ENCODE measurements around the gene HLTF.
A peak's percentile ranks its signal among the peaks of the same experiment; 100 is the strongest.
"Not testable (repeated sequence)": the region's sequence is repeated elsewhere in the genome, so short reads cannot be mapped to it uniquely, and the experiment has no call there.

HLTF gene

DNA sequence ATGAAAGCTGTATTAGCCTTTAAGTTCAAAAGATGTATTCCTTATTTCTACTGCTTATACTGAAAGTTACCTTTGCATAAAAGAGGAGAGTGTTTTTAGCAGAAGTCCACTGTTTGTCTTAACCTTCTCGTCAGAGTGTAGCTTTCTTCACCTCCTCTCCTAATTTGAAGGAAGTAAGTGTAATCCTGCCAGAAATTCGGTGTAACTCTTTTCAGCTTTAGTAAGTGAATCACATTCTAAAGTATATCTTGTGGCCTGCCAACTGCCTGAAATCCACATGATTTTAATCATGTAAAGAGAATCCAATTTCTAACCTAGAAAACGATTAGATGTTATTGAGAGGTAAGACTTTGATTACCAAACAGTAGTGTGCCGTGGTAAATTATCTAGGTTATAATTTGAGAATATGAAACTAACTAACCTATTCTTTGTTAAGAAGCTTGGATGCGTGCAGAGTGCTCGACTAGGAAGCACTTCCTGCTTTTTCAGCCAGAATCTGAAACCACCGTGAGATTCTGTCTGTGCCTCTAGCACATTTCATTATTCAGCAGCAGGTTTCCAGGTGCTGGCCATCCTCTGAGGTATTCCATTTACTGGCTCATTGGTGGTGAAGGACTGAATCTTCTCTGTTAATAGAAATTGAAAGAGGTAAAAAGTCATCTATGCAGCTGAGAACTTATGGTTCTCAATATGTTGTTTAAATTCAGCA, 87.5 kb downstream of the HLTF start:
- Histone ChIP-seq H3K27ac (no peak overlapping the region), H3K9ac (no peak overlapping the region), H3K4me3 (no peak overlapping the region), H3K4me1 (peaks cover 8% of the 10 kb centered on the region), H3K9me3 (no peaks in the 10 kb centered on the region), H3K4me2 (no peak overlapping the region), H4K20me1 (peaks cover 9% of the 10 kb centered on the region; the same call in 1 of the 2 replicates), H3K36me3 (peaks cover 67% of the 10 kb centered on the region), H3K27me3 (no peaks in the 10 kb centered on the region)
- no peak for TF ChIP-seq Cebpa-rat (IDR thresholded peaks at IDR 0.05)

DNA sequence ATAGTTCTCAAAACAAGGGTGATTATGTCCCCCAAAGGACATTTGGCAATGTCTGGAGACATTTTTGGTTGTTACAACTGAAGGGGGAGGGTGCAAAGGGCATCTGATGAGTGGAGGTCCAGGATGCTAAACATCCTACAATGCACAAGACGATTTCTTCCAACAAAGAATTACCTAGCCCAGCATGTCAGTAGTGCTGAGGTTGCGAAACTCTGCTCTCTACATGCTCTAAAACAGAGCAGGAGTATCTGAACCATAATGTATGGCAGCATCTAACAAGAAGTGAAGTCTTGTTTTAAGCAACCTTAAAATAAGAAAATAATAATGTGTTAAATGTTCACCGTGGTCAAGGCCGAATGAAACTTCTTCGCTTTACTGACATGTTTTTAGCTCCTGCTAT, 88.0 kb downstream of the HLTF start:
- TF ChIP-seq Cebpa-rat (IDR thresholded peaks at IDR 0.05) = no peak
- H3K27ac ChIP-seq = no peak overlapping the region
- peaks cover 9% of the 10 kb centered on the region; the same call in 1 of the 2 replicates for H4K20me1 ChIP-seq
- H3K4me1 ChIP-seq = peaks cover 2% of the 10 kb centered on the region; the same call in 1 of the 2 replicates
- H3K27me3 ChIP-seq = no peaks in the 10 kb centered on the region
- no peak overlapping the region for H3K9ac ChIP-seq
- no peak overlapping the region for H3K4me3 ChIP-seq
- no peaks in the 10 kb centered on the region for H3K9me3 ChIP-seq
- no peak overlapping the region for H3K4me2 ChIP-seq
- H3K36me3 ChIP-seq = peaks cover 69% of the 10 kb centered on the region

DNA sequence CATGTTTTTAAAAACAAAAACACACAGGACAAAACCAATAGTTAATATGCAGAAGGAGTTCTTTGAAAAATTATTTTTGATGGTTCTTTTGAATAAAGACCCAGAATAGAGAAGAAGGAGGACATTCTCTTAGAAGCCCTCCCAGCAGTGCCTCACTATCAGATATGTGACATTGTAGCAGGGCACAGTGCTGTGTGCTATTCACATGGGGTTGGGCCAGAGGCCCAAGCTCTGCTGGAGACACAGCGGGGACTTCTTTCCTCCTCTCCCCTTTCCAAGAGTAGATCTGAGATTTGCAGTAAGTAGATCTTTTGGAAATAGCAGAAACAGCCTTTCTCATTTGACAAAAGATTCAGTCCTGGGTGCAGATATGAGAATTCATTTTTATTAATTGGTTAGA, 88.7 kb downstream of the HLTF start:
- TF ChIP-seq Cebpa-rat (IDR thresholded peaks at IDR 0.05) = no peak
- no peak overlapping the region for H3K4me2 ChIP-seq

DNA sequence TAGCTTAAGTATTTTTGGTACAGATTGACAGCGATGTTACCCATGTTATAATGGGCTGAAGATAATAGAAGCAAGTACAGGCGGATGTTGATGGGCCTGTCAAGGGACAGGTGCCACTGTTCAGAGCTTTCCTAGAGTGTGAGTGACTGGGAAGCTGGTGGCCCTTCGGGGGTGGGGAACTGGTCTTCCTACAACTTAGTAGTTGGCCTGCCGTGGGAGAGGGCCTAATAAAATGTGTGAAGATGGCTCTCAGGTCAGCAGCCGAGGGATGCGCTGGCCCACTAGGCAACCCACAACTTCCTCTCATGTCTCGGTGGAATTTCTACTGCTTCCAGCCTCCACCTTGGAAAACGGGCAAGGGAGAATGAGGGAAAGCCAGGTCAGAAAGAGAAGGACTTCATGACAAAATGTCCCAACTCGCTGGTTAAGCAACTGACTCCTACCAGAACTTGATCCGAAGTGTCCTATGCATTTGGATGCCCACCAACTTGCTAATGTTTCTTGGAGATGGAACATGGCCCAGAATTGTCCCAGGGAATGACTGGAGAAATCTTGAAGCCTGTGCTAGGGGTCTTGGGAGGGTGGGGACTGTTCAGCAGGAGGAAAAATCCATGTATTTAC, 93.6 kb downstream of the HLTF start:
- Histone ChIP-seq H3K36me3 (peaks cover 40% of the 10 kb centered on the region), H3K4me3 (peak overlapping the region; percentile 96), H3K4me2 (peak overlapping the region; percentile 87), H3K27me3 (no peaks in the 10 kb centered on the region), H3K9me3 (no peaks in the 10 kb centered on the region), H3K4me1 (peaks cover 17% of the 10 kb centered on the region), H3K27ac (no peak overlapping the region), H4K20me1 (peaks cover 15% of the 10 kb centered on the region; the same call in 1 of the 2 replicates), H3K9ac (no peak overlapping the region)
- no peak for TF ChIP-seq Cebpa-rat (IDR thresholded peaks at IDR 0.05)

More for the DNA sequence above, 88.7 kb downstream of the HLTF start:
- Histone ChIP-seq H3K4me3 (no peak overlapping the region), H3K9ac (no peak overlapping the region), H3K36me3 (peaks cover 69% of the 10 kb centered on the region), H3K27me3 (no peaks in the 10 kb centered on the region), H3K4me1 (peaks cover 3% of the 10 kb centered on the region), H4K20me1 (peaks cover 13% of the 10 kb centered on the region; the same call in 1 of the 2 replicates), H3K9me3 (no peaks in the 10 kb centered on the region), H3K27ac (no peak overlapping the region)

DNA sequence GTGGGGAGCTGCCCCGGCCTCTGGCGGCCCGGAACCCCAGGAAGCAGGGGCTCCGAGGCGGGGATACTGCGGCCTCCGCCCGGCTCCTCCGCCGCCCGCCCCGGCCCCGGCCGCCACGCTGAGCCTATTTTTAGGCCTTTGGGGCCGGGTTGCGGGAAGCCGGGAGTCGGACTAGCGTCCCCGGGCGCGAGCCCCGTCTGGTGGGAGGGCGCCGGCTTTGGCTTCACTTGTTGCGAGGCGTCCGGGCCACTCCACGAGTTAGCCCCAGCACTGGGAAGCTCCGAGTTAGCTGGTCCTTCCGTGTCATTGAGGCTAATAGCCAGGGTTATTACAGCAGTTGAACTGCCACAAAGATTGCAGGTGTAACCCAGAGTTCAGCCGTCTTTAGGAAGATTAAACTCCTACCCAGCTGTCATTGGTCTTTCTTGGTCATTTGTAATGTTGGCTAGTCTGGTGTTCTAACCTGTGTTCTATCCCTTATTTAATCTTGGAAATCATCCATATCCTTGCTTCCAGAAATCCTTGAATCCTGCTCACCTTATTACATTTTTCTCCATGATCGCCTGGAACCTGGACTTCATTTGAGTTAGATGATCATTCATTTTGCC, 94.2 kb downstream of the HLTF start:
- H3K9me3 ChIP-seq = no peaks in the 10 kb centered on the region
- no peaks in the 10 kb centered on the region for H3K27me3 ChIP-seq
- TF ChIP-seq Cebpa-rat (IDR thresholded peaks at IDR 0.05) = no peak
- H3K4me2 ChIP-seq = peak overlapping the region; percentile 87
- H4K20me1 ChIP-seq = peaks cover 15% of the 10 kb centered on the region; the same call in 1 of the 2 replicates
- H3K4me3 ChIP-seq = peak overlapping the region; percentile 96
- H3K4me1 ChIP-seq = peaks cover 17% of the 10 kb centered on the region
- H3K36me3 ChIP-seq = peaks cover 35% of the 10 kb centered on the region
- peak overlapping the region; percentile 92 for H3K9ac ChIP-seq
- H3K27ac ChIP-seq = peak overlapping the region; percentile 93

DNA sequence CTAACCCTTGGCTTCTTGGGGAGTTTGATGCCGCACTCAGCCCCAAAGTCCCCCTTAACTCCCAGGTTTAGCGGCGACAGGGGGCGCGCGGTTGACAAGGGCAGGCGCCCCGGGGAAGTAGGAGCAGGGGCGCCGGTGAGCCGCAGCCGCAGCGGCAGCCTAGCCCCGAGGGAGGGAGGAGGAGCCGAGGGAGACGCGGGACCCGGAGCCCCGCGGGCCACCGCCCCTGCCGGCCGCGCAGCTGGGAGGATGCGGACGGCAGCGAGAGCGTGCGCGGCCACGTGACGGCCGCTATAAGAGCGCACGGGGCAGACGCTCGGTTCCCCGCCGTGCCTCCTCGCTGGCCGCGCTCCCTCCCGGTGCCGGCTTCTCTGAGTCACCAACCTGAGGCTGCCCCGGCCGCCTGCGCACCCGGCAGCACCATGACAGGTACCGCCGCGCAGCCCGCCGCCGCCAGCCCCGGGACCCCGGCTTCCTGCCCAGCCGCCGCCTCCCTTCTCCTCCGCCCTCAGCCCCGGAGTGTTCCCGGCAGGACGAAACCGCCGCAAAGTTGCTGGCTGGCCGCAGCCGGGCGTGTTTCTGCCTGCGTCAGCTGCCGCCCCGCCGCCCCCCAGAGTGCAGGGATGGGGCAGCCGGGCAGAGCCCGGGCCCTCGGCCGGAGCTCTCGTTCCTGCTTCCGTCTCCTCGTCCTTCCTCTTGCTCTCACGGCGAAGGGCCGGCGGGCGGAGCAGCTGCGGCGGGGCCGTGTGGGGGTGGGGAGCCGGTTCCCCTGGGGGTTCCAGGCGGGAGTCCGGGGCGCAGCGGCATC, 94.9 kb downstream of the HLTF start, which contains the start of gene GYG1:
GYG1 (plus strand) TSS at position 322 of the 808 bp plus-strand sequence; CDS start at position 423, 101 bp downstream.
- no peak for TF ChIP-seq Cebpa-rat (IDR thresholded peaks at IDR 0.05)
- no peaks in the 10 kb centered on the region for H3K9me3 ChIP-seq

DNA sequence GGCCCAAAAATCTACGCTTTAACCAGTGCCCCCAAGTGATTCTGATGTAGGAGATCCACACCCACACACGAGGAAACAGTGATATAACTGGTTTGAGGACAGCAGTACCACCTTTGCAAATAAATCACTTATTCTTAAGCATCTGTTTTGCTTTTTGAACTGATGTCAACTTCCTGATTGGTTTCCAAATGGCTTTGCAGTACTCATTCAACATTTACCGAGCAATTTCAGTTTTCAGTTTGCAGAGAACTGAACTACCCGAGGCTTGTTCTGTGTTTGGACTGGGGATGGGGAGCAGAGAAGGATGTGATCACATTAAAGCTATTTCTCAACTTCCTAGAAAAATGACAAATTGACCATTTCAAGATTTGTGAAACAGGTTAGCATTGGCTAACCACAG, 96.1 kb downstream of the HLTF start:
- H4K20me1 ChIP-seq = peaks cover 15% of the 10 kb centered on the region; the same call in 1 of the 2 replicates
- peaks cover 16% of the 10 kb centered on the region for H3K36me3 ChIP-seq
- no peak for TF ChIP-seq Cebpa-rat (IDR thresholded peaks at IDR 0.05)
- H3K4me2 ChIP-seq = peak overlapping the region; percentile 87
- no peaks in the 10 kb centered on the region for H3K27me3 ChIP-seq
- no peak overlapping the region for H3K27ac ChIP-seq
- peak overlapping the region; percentile 96; the same call in 1 of the 2 replicates for H3K4me3 ChIP-seq
- no peaks in the 10 kb centered on the region for H3K9me3 ChIP-seq
- H3K9ac ChIP-seq = no peak overlapping the region
- peaks cover 17% of the 10 kb centered on the region for H3K4me1 ChIP-seq

More for the DNA sequence above, 94.9 kb downstream of the HLTF start, which contains the start of gene GYG1:
- peaks cover 15% of the 10 kb centered on the region; the same call in 1 of the 2 replicates for H4K20me1 ChIP-seq
- H3K9ac ChIP-seq = peak within 1 kb of the TSS; percentile 92
- H3K4me3 ChIP-seq = peak within 1 kb of the TSS; percentile 96
- H3K27ac ChIP-seq = peak within 1 kb of the TSS; percentile 93
- H3K4me2 ChIP-seq = peak within 1 kb of the TSS; percentile 87
- peaks cover 17% of the 10 kb centered on the region for H3K4me1 ChIP-seq
- no peaks in the 10 kb centered on the region for H3K27me3 ChIP-seq
- H3K36me3 ChIP-seq = peaks cover 27% of the 10 kb centered on the region

DNA sequence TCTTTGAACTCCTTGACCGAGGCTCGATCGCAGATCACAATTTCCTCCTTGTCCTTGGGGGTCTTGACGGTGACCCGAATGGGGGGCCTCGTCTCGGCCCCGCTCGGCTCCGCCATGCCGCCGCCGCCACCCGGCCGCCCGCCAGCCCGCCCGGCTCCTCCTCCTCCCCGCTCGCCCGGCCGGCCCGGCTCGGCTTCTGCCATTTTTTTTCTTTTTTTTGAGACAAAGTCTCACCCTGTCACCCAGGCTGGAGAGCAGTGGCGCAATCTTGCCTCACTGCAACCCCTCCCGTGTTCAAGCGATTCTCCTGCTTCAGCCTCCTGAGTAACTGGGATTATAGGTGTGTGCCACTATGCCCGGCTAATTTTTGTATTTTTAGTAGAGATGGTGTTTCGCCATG, 98.8 kb downstream of the HLTF start:
- not testable (repeated sequence) for H3K9ac ChIP-seq, H3K27me3 ChIP-seq, H4K20me1 ChIP-seq, H3K36me3 ChIP-seq, H3K4me2 ChIP-seq, H3K27ac ChIP-seq, H3K4me3 ChIP-seq, H3K9me3 ChIP-seq
- H3K4me1 ChIP-seq = peaks cover 13% of the 10 kb centered on the region

DNA sequence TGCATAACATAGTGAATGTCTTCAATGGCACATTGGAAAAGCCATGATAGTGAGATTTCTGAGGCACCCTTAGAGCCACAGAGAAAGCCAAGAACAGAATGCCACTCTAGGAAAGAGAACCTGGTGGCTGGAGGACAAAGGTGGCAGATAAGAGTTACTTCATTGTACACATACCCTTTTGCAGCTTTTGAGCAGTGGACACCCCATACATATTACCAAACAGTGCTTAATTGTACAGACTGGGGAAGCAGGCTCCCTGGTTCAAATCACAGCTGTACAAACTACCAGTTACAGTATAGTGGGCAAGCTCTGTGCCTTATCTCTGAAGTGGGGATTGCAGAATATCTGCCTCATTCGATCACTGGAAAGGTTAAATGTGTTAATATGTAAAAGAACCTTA, 105.1 kb downstream of the HLTF start:
- H3K27me3 ChIP-seq = no peaks in the 10 kb centered on the region
- H4K20me1 ChIP-seq = no peaks in the 10 kb centered on the region
- no peaks in the 10 kb centered on the region for H3K36me3 ChIP-seq
- TF ChIP-seq Cebpa-rat (IDR thresholded peaks at IDR 0.05) = no peak
- H3K4me1 ChIP-seq = no peaks in the 10 kb centered on the region
- no peaks in the 10 kb centered on the region; the same call in 1 of the 2 replicates for H3K9me3 ChIP-seq
- no peak overlapping the region for H3K9ac ChIP-seq
- H3K27ac ChIP-seq = no peak overlapping the region
- H3K4me3 ChIP-seq = no peak overlapping the region
- no peak overlapping the region for H3K4me2 ChIP-seq
